Pancreas (tissue), 10 donors: Measurements from ENCODE around the gene FARS2. TPM values are rescaled to one million over a fixed set of nuclear protein-coding genes. Genes with fewer than 3 reads are reported as not detected.
"Not testable (repeated sequence)": the region's sequence is repeated elsewhere in the genome, so short reads cannot be mapped to it uniquely, and the experiment has no call there.

ENCODE experiments used
- ATAC-seq, 4 donors: fragments of 200-7000 bp; cut with Tn5 transposase; one replicate each; pipeline versions ENCODE4 v1.8.0 to v1.9.1; 2020; ENCODE audit warnings: mild to moderate bottlenecking in 4 of 4, moderate library complexity in 4 of 4
- DNase-seq, 6 donors: peaks; one replicate each; pipeline ENCODE4 v3.0.0-alpha.2; 2020
- FAIRE-seq: peaks from 2 replicates; lab custom pipeline; 2012; peaks lifted over from hg19 to GRCh38; lab: Jason Lieb, UNC
- H3K27ac ChIP-seq, 4 donors: fragments of 200-600 bp; sonication (generic); 1 replicate in 3 of 4; 2 replicates in 1 of 4; pipeline versions ENCODE4 v1.5.0 to v1.8.0; 2020
- H3K27me3 ChIP-seq, 4 donors: fragments of 200-600 bp; one replicate each; pipeline ENCODE4 v1.8.0; 2021
- H3K36me3 ChIP-seq, 3 donors: fragments of 200-600 bp; sonication (generic) in 1 of 3; one replicate each; pipeline versions ENCODE4 v1.5.0 to v1.8.0; 2020 to 2021
- H3K4me1 ChIP-seq, 3 donors: fragments of 200-600 bp; one replicate each; pipeline ENCODE4 v1.8.0; 2021
- H3K4me3 ChIP-seq, 4 donors: fragments of 200-600 bp; sonication (generic) in 2 of 4; one replicate each; pipeline versions ENCODE4 v1.5.0 to v1.8.0; 2020 to 2021
- H3K9me3 ChIP-seq, 4 donors: fragments of 200-600 bp; one replicate each; pipeline ENCODE4 v1.8.0; 2021
- WGBS, 2 donors: extraction: QIAGEN DNeasy Blood & Tissue Kit; methylation state at CpG; one replicate each; pipeline ENCODE4 v1.1.7; 2013; 5-methylcytosine and 5-hydroxymethylcytosine counted together
- intact Hi-C, 3 donors: fragments of 100-400 bp; cut with DNase I; formaldehyde crosslinking; loops; one replicate each; pipeline versions ENCODE4 v1.11.1 to v1.14.2; 2022
- polyA plus RNA-seq, 2 donors: library from polyadenylated mRNA; stranded (reverse); fragments of 200-250 nt; gene quantifications; one replicate each; pipeline ENCODE4 v1.2.3, GENCODE V29; 2013
- total RNA-seq, 6 donors: library from RNA; stranded (reverse); fragmentation: NEBNext Ultra II Directional in 4 of 6; extraction: Animal tissue kit (Norgen Biotek cat#: 25700) in 4 of 6; gene quantifications; one replicate each; pipeline versions ENCODE4 v1.2.1 to v1.2.4, GENCODE V29; 2021 to 2023
- TF ChIP-seq, protein P1 (sequence below), 4 donors: fragments of 200-600 bp; sonication (generic) in 3 of 4; IDR thresholded peaks; one replicate each; pipeline versions ENCODE4 v1.5.0 to v1.8.0; 2021; ENCODE audit warnings: antibody characterized with exemption in 4 of 4
- donor health status: healthy with polysubstance abuse.
- donor health status: DM: no; HTN: no; CAD: no; lungs with moderate emphysema.
- donor health status: DM: no; HTN: no; CAD: no.
- donor health status: control.
- donor health status: control.
- donor health status: Bipolar disorder and iron deficiency.
- donor health status: DM: yes; HTN: yes; CAD: no.
- donor health status: DM: no; HTN: no; CAD: no.
- donor health status: DM: no; HTN: no; CAD: no.
- donor health status: DM: yes; HTN: yes; CAD: no.

Gene FARS2
- total and polyA plus RNA-seq, 8 donors, result 4.1 to 10.3 (median 7.5) TPM

DNA sequence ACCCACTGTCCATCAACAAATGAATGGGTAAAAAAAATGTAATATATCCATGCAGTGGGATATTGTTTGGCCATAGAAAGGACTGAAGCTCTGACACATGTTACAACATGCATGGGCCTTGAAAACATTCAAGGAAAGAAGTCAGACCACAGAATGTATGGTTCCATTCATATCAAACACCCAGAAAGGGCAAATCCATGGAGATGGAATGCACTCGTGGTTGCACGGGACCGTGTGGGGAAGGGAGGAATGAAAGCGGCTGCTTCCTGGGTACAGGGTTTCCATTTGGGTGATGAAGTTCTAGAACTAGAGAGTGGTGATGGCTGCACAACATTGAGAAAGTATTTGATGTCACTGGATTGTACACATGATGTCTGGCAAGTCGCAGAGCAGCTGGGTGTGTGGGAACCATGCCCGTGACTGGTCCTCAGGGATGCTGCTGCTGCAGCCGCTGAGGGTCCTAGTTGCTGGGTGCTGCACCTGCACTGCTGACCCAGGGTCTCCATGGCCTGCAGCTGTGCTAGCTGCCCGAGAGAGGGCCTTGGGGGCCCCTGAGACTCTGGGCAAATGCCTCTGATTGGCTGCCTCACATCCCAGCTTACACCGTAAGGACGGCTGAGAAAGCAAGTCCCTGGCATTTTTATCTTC, 525.1 kb downstream of the FARS2 start:
- H3K9me3 ChIP-seq, result no peaks in the 10 kb centered on the region
- FAIRE-seq (no peak), DNase-seq (no peak), ATAC-seq (no peak)
- H3K27me3 ChIP-seq, result no peaks in the 10 kb centered on the region
- H3K4me1 ChIP-seq, result no peaks in the 10 kb centered on the region
- TF ChIP-seq, protein P1, sequence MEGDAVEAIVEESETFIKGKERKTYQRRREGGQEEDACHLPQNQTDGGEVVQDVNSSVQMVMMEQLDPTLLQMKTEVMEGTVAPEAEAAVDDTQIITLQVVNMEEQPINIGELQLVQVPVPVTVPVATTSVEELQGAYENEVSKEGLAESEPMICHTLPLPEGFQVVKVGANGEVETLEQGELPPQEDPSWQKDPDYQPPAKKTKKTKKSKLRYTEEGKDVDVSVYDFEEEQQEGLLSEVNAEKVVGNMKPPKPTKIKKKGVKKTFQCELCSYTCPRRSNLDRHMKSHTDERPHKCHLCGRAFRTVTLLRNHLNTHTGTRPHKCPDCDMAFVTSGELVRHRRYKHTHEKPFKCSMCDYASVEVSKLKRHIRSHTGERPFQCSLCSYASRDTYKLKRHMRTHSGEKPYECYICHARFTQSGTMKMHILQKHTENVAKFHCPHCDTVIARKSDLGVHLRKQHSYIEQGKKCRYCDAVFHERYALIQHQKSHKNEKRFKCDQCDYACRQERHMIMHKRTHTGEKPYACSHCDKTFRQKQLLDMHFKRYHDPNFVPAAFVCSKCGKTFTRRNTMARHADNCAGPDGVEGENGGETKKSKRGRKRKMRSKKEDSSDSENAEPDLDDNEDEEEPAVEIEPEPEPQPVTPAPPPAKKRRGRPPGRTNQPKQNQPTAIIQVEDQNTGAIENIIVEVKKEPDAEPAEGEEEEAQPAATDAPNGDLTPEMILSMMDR (IDR thresholded peaks at IDR 0.05), result no peak
- intact Hi-C loops, result no loop called here
- no peak overlapping the region for H3K4me3 ChIP-seq
- H3K36me3 ChIP-seq, result no peaks in the 10 kb centered on the region
- no peak overlapping the region for H3K27ac ChIP-seq
- 77% methylated on average over 10 of the region's 10 CpGs for WGBS, 2 donors

DNA sequence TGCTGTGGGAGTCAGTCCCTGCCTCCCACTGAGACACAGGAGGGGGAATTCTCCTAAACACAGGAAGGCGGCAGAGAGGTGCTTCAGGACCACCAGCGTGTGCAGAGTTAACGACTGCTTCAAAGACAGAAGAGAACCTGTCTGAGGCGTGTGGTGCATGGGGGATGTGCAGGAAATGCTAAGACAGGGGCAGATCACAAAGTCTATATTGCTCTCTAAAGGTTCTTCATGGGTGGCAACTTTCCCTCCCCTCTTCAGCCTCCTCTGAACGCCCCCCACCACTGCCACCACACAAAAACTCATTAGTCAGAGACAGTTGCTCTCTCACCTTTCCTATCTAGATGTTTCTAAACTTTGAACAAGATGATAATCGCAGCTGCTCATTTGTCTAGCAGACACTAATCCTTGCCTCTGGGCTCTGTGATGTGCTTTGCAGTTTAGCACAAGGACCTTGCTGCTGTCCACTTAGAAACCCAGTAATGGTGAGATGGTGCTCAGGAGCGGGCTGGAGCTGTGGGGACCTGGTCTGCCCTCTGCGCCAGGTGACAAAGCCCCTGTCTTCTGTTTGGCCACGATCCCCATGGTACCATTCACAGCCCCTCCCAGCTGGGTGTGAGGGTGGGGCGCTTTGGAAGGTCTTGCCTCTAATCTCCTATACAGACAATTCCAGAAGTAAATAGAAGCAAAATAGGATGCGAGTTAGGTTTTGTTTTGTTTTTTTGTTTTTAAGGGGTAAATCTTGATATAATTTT, 525.8 kb downstream of the FARS2 start:
- WGBS, 2 donors, result 53 to 54% methylated on average over 11 of the region's 11 CpGs
- Histone ChIP-seq H3K27ac (no peak overlapping the region), H3K4me1 (no peaks in the 10 kb centered on the region), H3K4me3 (no peak overlapping the region), H3K27me3 (no peaks in the 10 kb centered on the region), H3K36me3 (no peaks in the 10 kb centered on the region), H3K9me3 (no peaks in the 10 kb centered on the region)
- TF ChIP-seq, protein P1 (IDR thresholded peaks at IDR 0.05), result no peak
- FAIRE-seq (no peak), DNase-seq (no peak), ATAC-seq (no peak)
- intact Hi-C loops, result no loop called here

DNA sequence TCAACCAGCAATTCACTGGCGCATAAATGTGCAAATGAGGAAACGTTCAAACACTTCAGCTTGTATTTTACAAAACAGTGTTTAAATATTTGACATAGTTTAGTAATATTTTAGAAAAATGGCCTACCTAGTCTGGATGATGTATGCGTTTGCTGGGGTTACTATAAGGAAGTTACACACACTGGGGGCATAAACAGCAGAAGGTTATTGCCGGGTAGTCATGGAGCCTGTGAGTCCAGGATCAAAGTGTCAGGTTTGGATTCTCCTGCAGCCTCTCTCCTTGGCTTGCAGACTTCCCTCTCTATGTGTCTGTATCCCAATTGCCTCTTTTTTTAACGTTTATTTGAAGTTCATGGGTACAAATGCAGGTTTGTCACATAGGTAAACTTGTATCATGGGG, 528.1 kb downstream of the FARS2 start:
- DNase-seq, H3K9me3 ChIP-seq, H3K36me3 ChIP-seq, H3K27me3 ChIP-seq, ATAC-seq, intact Hi-C loops, H3K4me3 ChIP-seq, H3K4me1 ChIP-seq, FAIRE-seq, H3K27ac ChIP-seq: not testable (repeated sequence)
- WGBS, 2 donors, result 72 to 76% methylated on average over 5 of the region's 5 CpGs

DNA sequence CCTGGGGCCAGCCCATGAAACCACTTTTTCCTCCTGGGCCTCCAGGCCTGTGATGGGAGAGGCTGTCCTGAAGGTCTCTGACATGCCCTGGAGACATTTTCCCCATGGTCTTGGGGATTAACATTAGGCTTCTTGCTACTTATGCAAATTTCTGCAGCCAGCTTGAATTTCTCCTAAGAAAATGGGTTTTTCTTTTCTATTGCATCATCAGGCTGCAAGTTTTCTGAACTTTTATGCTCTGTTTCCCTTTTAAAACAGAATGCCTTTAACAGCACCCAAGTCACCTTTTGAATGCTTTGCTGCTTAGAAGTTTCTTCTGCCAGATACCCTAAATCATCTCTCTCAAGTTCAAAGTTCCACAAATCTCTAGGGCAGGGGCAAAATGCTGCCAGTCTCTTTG, 535.2 kb downstream of the FARS2 start:
- H3K9me3 ChIP-seq, FAIRE-seq, ATAC-seq, H3K27ac ChIP-seq, DNase-seq, H3K4me1 ChIP-seq, H3K36me3 ChIP-seq, H3K4me3 ChIP-seq, H3K27me3 ChIP-seq, intact Hi-C loops: not testable (repeated sequence)

DNA sequence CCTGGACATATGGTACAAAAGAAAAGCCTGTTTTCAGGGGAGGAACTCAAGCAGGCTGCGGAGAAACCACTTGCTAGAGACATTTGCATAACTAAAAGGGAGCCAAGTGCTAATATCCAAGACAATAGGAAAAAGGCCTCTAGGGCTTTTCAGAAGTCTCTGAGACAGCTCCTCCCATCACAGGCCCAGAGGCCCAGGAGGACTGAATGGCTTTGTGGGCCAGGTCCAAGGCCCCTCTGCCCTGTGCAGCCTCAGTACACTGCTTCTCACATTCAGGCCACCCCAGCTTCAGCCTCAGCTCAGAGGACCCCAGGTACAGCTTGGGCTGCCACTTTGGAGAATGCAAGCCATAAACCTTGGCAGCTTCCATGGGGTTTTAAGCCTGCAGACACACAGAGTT, 545.1 kb downstream of the FARS2 start:
- H3K4me1 ChIP-seq, DNase-seq, H3K27ac ChIP-seq, ATAC-seq, H3K9me3 ChIP-seq, H3K4me3 ChIP-seq, H3K27me3 ChIP-seq, H3K36me3 ChIP-seq, FAIRE-seq, intact Hi-C loops: not testable (repeated sequence)
- WGBS, 2 donors, result 94 to 97% methylated on average over 1 of the region's 1 CpG

DNA sequence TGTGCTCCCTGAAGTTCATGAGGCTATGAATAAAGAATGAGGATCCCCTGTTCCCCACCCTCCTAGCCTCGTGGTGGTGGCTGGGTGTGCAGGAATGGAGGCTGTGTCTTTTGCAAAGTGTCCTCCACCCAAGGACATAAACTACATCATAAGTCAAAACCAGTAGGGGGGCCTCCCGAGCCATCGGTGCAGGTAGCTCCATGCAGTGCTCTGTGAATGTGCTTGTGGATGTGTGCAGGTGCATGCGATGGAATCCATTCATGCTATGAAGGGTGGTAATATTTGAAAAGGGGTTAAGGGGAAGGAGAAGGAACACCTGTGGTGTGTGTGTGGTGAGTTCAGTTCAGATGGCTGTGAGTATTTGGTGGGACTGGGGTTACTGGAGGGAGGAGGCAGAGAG, 548.1 kb downstream of the FARS2 start:
- TF ChIP-seq, protein P1 (IDR thresholded peaks at IDR 0.05), result no peak
- Histone ChIP-seq H3K27ac (no peak overlapping the region), H3K4me1 (no peaks in the 10 kb centered on the region), H3K9me3 (no peaks in the 10 kb centered on the region), H3K27me3 (no peaks in the 10 kb centered on the region), H3K36me3 (no peaks in the 10 kb centered on the region), H3K4me3 (no peak overlapping the region)
- no peak for DNase-seq
- ATAC-seq, result no peak
- no peak for FAIRE-seq
- WGBS, 2 donors, result 59 to 68% methylated on average over 4 of the region's 4 CpGs
- intact Hi-C loops, result no loop called here
